B cell (primary cell): ENCODE results near the gene CKM. TPM values are rescaled to one million over a fixed set of nuclear protein-coding genes. Genes with fewer than 3 reads are reported as not detected.

Experiments used
- ATAC-seq: fragments of 200-7000 bp; cut with Tn5 transposase; one replicate; pipeline ENCODE4 v1.10.0; 2021; ENCODE audit warnings: low read depth, mild to moderate bottlenecking, moderate number of reproducible peaks, moderate library complexity
- CTCF ChIA-PET: fragments of 350-600 bp; sonication (Branson Sonifier 250); formaldehyde crosslinking; loops from one replicate; lab custom pipeline; 2021; ENCODE audit warnings: antibody characterized with exemption, inconsistent platforms; lab: Charles Lee
- POLR2A ChIA-PET: fragments of 350-600 bp; sonication (Branson Sonifier 250); formaldehyde crosslinking; loops from one replicate; lab custom pipeline; 2021; ENCODE audit warnings: antibody characterized with exemption; lab: Charles Lee
- DNase-seq: peaks from one replicate; pipeline ENCODE4 v3.0.0; 2013
- H2AFZ ChIP-seq: 2 replicates; pipeline ENCODE4 v1.6.1; 2012; ENCODE audit warnings: mild to moderate bottlenecking, low read depth, low read length; ENCODE audit not compliant: insufficient read depth, poor library complexity, severe bottlenecking
- H3K27ac ChIP-seq, 2 donors: 1 replicate in 1 of 2; 2 replicates in 1 of 2; pipeline ENCODE4 v1.5.1; 2012 to 2013; ENCODE audit warnings: low read length in 2 of 2, mild to moderate bottlenecking in 2 of 2, moderate library complexity in 1 of 2
- H3K27me3 ChIP-seq, 4 experiments: fragments of 200-600 bp in 1 of 4; sonication (generic) in 1 of 4; replicated peaks in 1 of 4; 1 replicate in 2 of 4; 2 replicates in 2 of 4; pipeline versions ENCODE4 v1.6.1 to v1.7.0; 2013 to 2016; ENCODE audit warnings: low read length in 3 of 4, mild to moderate bottlenecking in 2 of 4, mixed read lengths in 1 of 4, moderate library complexity in 1 of 4; ENCODE audit not compliant: insufficient read depth in 4 of 4, control insufficient read depth in 3 of 4; ENCODE audit errors: control extremely low read depth in 1 of 4
- H3K36me3 ChIP-seq, 2 experiments: replicated peaks in 1 of 2; 1 replicate in 1 of 2; 2 replicates in 1 of 2; pipeline versions ENCODE4 v1.6.1 to v1.7.1; 2013; ENCODE audit warnings: low read length in 1 of 2; ENCODE audit not compliant: insufficient read depth in 2 of 2, control insufficient read depth in 1 of 2; ENCODE audit errors: control extremely low read depth in 1 of 2, extremely low read depth in 1 of 2
- H3K4me1 ChIP-seq, 2 donors: fragments of 200-600 bp in 1 of 2; sonication (generic) in 1 of 2; 1 replicate in 1 of 2; 2 replicates in 1 of 2; pipeline versions ENCODE4 v1.5.1 to v1.6.1; 2013 to 2017; ENCODE audit warnings: low read length in 2 of 2; ENCODE audit not compliant: control insufficient read depth in 2 of 2, insufficient read depth in 2 of 2
- H3K4me2 ChIP-seq: replicated peaks from 2 replicates; pipeline ENCODE3; 2012; ENCODE audit warnings: mild to moderate bottlenecking, low read depth, low read length; ENCODE audit not compliant: poor library complexity, severe bottlenecking
- H3K4me3 ChIP-seq, 5 experiments: fragments of 200-600 bp in 1 of 5; sonication (generic) in 1 of 5; 1 replicate in 3 of 5; 2 replicates in 2 of 5; pipeline versions ENCODE4 v1.5.1 to v1.7.0; 2011 to 2016; ENCODE audit warnings: low read length in 4 of 5, mild to moderate bottlenecking in 4 of 5, low read depth in 2 of 5, control low read depth in 1 of 5, moderate library complexity in 1 of 5; ENCODE audit not compliant: insufficient read depth in 1 of 5; ENCODE audit errors: control extremely low read depth in 1 of 5, extremely low read depth in 1 of 5
- H3K79me2 ChIP-seq: fragments of 200-600 bp; sonication (generic); one replicate; pipeline ENCODE4 v1.6.0; 2016; ENCODE audit warnings: low read length; ENCODE audit not compliant: control insufficient read depth, insufficient read depth
- H3K9ac ChIP-seq: fragments of 200-600 bp; sonication (generic); 2 replicates; pipeline ENCODE4 v1.6.1; 2017; ENCODE audit warnings: mild to moderate bottlenecking, low read length, moderate library complexity
- H3K9me3 ChIP-seq, 3 donors: one replicate each; pipeline versions ENCODE4 v1.6.1 to v1.7.1; 2013; ENCODE audit warnings: low read length in 2 of 3; ENCODE audit not compliant: control insufficient read depth in 2 of 3, insufficient read depth in 1 of 3; ENCODE audit errors: control extremely low read depth in 1 of 3
- H4K20me1 ChIP-seq: 2 replicates; pipeline ENCODE4 v1.6.0; 2012; ENCODE audit warnings: mild to moderate bottlenecking, low read length; ENCODE audit not compliant: insufficient read depth, control insufficient read depth, poor library complexity, severe bottlenecking
- H3K27ac Mint-ChIP-seq: one replicate; pipeline ENCODE4 v1.8.0; 2021; ENCODE audit warnings: mixed read lengths
- H3K27me3 Mint-ChIP-seq: one replicate; pipeline ENCODE4 v1.8.0; 2021; ENCODE audit warnings: mixed read lengths
- H3K4me1 Mint-ChIP-seq: one replicate; pipeline ENCODE4 v1.8.0; 2021; ENCODE audit warnings: mixed read lengths
- H3K4me3 Mint-ChIP-seq: one replicate; pipeline ENCODE4 v1.8.0; 2021; ENCODE audit warnings: mixed read lengths
- H3K9me3 Mint-ChIP-seq: one replicate; pipeline ENCODE4 v1.8.0; 2022; ENCODE audit warnings: mixed read lengths; ENCODE audit not compliant: insufficient read depth
- CTCF ChIP-seq: fragments of 200-600 bp; IDR thresholded peaks from one replicate; pipeline ENCODE4 v1.8.0; 2022; ENCODE audit warnings: antibody characterized with exemption, mild to moderate bottlenecking
- EZH2 ChIP-seq: IDR thresholded peaks from 2 replicates; pipeline ENCODE4 v1.6.1; 2012; ENCODE audit warnings: borderline replicate concordance, low read depth, mild to moderate bottlenecking, moderate library complexity, low read length; ENCODE audit not compliant: insufficient read depth, poor library complexity, severe bottlenecking
- WGBS: methylation state at CpG from one replicate; pipeline ENCODE4 v1.1.5; 2013; ENCODE audit warnings: missing lambda C conversion rate; ENCODE audit not compliant: insufficient coverage; 5-methylcytosine and 5-hydroxymethylcytosine counted together
- intact Hi-C: fragments of 100-400 bp; cut with micrococcal nuclease; formaldehyde crosslinking; loops from one replicate; pipeline ENCODE4 v1.10.0; 2022
- polyA plus RNA-seq: library from polyadenylated mRNA; depleted of rRNA; stranded (reverse); fragments of >200 nt; gene quantifications from 2 replicates; pipeline ENCODE4 v1.2.3, GENCODE V29; 2012
- total RNA-seq, 2 donors: library from RNA; stranded (reverse); fragments of 120-200 nt in 1 of 2; gene quantifications; 1 replicate in 1 of 2; 2 replicates in 1 of 2; pipeline versions ENCODE4 v1.2.3 to v1.2.4, GENCODE V29; 2013 to 2022

Gene CKM
- total and polyA plus RNA-seq, 2 donors (not counting 1 experiment from before 2014, with no cell fraction given), result not detected

DNA sequence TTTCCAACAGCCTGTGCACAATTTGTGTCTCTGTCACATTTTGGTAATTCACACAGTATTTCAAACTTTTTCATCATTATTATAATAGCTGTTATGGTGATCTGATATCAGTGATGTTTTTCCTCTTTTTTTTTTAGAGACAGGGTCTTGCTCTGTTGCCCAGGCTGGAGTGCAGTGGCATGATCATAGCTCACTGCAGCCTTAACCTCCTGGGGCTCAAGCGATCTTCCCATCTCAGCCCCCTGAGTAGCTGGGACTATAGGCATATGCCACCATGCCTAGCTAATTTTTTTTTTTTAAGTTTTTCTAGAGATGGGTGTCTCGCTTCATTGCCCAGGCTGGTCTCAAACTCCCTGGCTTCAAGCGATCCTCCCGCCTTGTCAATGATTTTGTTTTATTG, 65.8 kb downstream of the CKM start:
- whole genome bisulfite sequencing, result 100% methylated on average over 2 of the region's 4 CpGs
- Histone ChIP-seq H3K9me3 (no peaks in the 10 kb centered on the region), H3K4me3 (no peak overlapping the region), H3K4me2 (no peak overlapping the region), H3K36me3 (peaks cover 0 to 2% of the 10 kb centered on the region in 2 experiments), H3K27ac (no peak overlapping the region), H4K20me1 (peaks cover 51% of the 10 kb centered on the region), H3K79me2 (peaks cover 40% of the 10 kb centered on the region), H2AFZ (no peak overlapping the region), H3K9ac (no peak overlapping the region), H3K4me1 (peaks cover 18 to 23% of the 10 kb centered on the region in 2 donors), H3K27me3 (no peaks in the 10 kb centered on the region)
- ChIA-PET CTCF (interaction anchor here (1.3 kb wide), 1 partner anchor 268 kb away, joined by 3 read pairs; no protein-coding TSS in a partner anchor), POLR2A (no interaction called here)
- H3K9me3 Mint-ChIP-seq, result no peaks in the 10 kb centered on the region
- H3K27me3 Mint-ChIP-seq, result no peaks in the 10 kb centered on the region
- ATAC-seq (no peak), DNase-seq (no peak)
- no peak overlapping the region for H3K27ac Mint-ChIP-seq
- no peak for TF ChIP-seq CTCF
- TF ChIP-seq EZH2, result no peak
- intact Hi-C loops, result no loop called here
- H3K4me3 Mint-ChIP-seq, result no peak overlapping the region
- peaks cover 28% of the 10 kb centered on the region for H3K4me1 Mint-ChIP-seq

Other genes starting within 250 kb of the CKM start
- 29.8 and 30.2 TPM in 2 replicates for gene ZNF296, start 246.4 kb downstream of the CKM start, total RNA-seq
- gene ZNF296, start 246.4 kb downstream of the CKM start, polyA plus RNA-seq, result 13.3 and 21.9 TPM in 2 replicates
- gene GEMIN7, start 243.6 kb downstream of the CKM start, total RNA-seq, result 38.2 and 43.0 TPM in 2 replicates
- gene GEMIN7, start 243.6 kb downstream of the CKM start, polyA plus RNA-seq, result 71.9 and 89.4 TPM in 2 replicates
- gene PPP1R37, start 229.7 kb downstream of the CKM start, total RNA-seq, result 28.1 and 37.3 TPM in 2 replicates
- 20.1 and 20.7 TPM in 2 replicates for gene PPP1R37, start 229.7 kb downstream of the CKM start, polyA plus RNA-seq
- gene NKPD1, start 161.9 kb downstream of the CKM start, total RNA-seq, result 0.27 TPM in 1 of 2 replicates, not detected in the other
- gene NKPD1, start 161.9 kb downstream of the CKM start, polyA plus RNA-seq, result 0.36 and 1.0 TPM in 2 replicates
- 40.3 and 48.2 TPM in 2 replicates for gene TRAPPC6A, start 144.6 kb downstream of the CKM start, total RNA-seq
- 56.0 and 79.0 TPM in 2 replicates for gene TRAPPC6A, start 144.6 kb downstream of the CKM start, polyA plus RNA-seq
- gene BLOC1S3, start 144.1 kb downstream of the CKM start, total RNA-seq, result 21.1 and 31.8 TPM in 2 replicates
- gene BLOC1S3, start 144.1 kb downstream of the CKM start, polyA plus RNA-seq, result 5.2 and 7.2 TPM in 2 replicates
- gene EXOC3L2, start 77.5 kb downstream of the CKM start, total RNA-seq, result not detected in 2 replicates
- gene EXOC3L2, start 77.5 kb downstream of the CKM start, polyA plus RNA-seq, result not detected in 2 replicates
- 36.2 and 37.6 TPM in 2 replicates for gene MARK4, start 71.6 kb downstream of the CKM start, total RNA-seq
- 11.7 and 13.5 TPM in 2 replicates for gene MARK4, start 71.6 kb downstream of the CKM start, polyA plus RNA-seq
- not detected in 2 replicates for gene KLC3, start 17.9 kb upstream of the CKM start, total RNA-seq
- gene KLC3, start 17.9 kb upstream of the CKM start, polyA plus RNA-seq, result not detected in 2 replicates
- gene ERCC2, start 47.7 kb upstream of the CKM start, total RNA-seq, result 26.5 and 27.6 TPM in 2 replicates
- gene ERCC2, start 47.7 kb upstream of the CKM start, polyA plus RNA-seq, result 15.2 and 20.8 TPM in 2 replicates
- 8.8 and 9.2 TPM in 2 replicates for gene PPP1R13L, start 82.2 kb upstream of the CKM start, total RNA-seq
- gene PPP1R13L, start 82.2 kb upstream of the CKM start, polyA plus RNA-seq, result 6.9 and 7.4 TPM in 2 replicates
- gene POLR1G, start 83.8 kb upstream of the CKM start, total RNA-seq, result 3.5 and 4.3 TPM in 2 replicates
- 0.79 and 2.1 TPM in 2 replicates for gene POLR1G, start 83.8 kb upstream of the CKM start, polyA plus RNA-seq
- gene ERCC1, start 101.0 kb upstream of the CKM start, total RNA-seq, result 75.7 and 80.2 TPM in 2 replicates
- 66.0 and 81.9 TPM in 2 replicates for gene ERCC1, start 101.0 kb upstream of the CKM start, polyA plus RNA-seq
- gene FOSB, start 145.1 kb upstream of the CKM start, total RNA-seq, result 39.6 and 40.9 TPM in 2 replicates
- 1,887 and 2,860 TPM in 2 replicates for gene FOSB, start 145.1 kb upstream of the CKM start, polyA plus RNA-seq
- 0.76 and 3.0 TPM in 2 replicates for gene RTN2, start 174.2 kb upstream of the CKM start, total RNA-seq
- gene RTN2, start 174.2 kb upstream of the CKM start, polyA plus RNA-seq, result 1.1 and 2.4 TPM in 2 replicates
- gene PPM1N, start 175.6 kb upstream of the CKM start, total RNA-seq, result 2.6 and 2.7 TPM in 2 replicates
- 6.5 and 6.8 TPM in 2 replicates for gene PPM1N, start 175.6 kb upstream of the CKM start, polyA plus RNA-seq
- 108 TPM in 2 replicates for gene VASP, start 184.6 kb upstream of the CKM start, total RNA-seq
- gene VASP, start 184.6 kb upstream of the CKM start, polyA plus RNA-seq, result 67.4 and 79.5 TPM in 2 replicates